HG03097 (cell line): ENCODE results near the gene PLD4.
"Not testable (repeated sequence)": the region's sequence is repeated elsewhere in the genome, so short reads cannot be mapped to it uniquely, and the experiment has no call there.

Source experiments
- ATAC-seq: cut with Tn5 transposase; IDR thresholded peaks from one replicate; pipeline ENCODE4 v1.9.1; 2021; ENCODE audit not compliant: unreplicated experiment, low FRiP score

PLD4 gene

DNA sequence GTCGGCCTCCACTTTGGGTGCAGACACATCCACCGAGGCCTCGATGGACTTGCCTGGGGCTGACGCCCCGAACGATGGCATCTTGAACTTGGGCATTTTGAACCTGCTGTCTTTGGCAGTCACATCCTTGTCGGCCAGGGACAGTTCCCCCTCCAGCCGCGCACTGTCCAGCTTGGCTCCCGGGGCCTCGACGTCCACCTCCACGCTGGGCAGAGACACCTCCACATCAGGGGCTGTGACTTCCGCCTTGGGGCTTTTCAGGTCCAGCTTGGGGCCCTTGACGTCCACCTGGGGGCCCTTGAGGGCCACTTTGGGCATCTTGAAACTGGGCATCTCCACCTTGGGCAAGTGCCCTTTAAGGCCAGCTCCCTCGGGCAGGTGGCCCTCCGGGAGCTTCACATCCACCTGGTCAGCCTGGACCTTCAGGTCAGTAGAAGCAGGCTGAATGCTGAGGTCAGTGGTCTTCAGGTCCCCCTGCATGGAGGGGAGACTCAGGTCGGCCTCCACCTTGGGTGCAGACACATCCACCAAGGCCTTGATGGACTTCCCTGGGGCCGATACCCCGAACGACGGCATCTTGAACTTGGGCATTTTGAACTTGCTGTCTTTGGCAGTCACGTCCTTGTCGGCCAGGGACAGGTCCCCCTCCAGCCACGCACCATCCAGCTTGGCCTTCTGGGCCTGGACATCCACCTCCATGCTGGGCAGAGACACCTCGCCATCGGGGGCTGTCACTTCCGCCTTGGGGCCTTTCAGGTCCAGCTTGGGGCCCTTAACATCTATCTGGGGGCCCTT lies 27.4 kb downstream of the PLD4 start:
- ATAC-seq = not testable (repeated sequence)

DNA sequence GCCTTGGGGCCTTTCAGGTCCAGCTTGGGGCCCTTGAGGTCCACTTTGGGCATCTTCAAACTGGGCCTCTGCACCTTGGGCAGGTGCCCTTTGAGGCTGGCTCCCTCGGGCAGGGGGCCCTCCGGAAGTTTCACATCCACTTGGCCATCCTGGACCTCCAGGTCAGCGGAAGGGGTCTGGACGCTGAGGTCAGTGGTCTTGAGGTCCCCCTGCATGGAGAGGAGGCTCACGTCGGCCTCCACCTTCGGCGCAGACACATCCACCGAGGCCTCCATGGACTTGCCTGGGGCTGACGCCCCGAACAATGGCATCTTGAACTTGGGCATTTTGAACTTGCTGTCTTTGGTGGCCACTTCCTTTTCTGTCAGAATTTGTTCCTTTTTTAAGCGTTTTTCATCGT lies 28.4 kb downstream of the PLD4 start:
- no peak for ATAC-seq

GRCh38 chr14:104953896-104954656 lies 29.4 kb downstream of the PLD4 start:
- no peak for ATAC-seq

DNA sequence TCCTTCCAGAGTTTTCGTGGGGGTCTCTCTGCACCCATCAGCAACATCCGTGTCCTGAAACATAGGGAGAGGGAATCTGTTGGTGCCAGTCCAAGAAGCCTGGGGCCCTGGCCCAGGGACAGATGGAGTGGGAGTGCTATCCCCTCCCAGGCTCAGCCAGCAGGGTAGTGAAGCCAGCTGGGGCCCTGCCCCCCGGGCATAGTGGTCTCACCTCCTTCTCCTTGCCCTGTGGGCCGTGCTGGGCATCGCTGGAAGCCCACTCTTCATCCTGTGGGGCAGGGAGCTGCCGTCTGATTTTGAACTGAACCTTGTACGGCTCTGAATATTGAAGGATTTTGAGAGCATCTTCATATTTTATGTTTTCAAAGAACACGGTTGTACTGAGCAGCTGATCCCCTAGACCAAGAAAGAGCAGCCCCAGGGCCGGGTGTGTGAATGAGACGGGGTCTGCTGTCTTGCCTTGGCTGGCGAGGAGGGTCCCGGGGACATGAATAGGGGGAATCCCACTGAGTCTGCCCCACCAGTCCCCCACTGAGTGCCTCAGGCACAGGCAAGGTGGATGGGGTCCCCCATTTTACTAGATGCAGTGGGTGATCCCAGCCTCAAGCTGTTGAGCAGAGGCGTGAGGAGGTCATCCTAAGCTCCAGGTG lies 30.2 kb downstream of the PLD4 start:
- ATAC-seq = no peak

GRCh38 chr14:104955396-104955770 lies 30.7 kb downstream of the PLD4 start:
- ATAC-seq = no peak

- no peak for ATAC-seq
Observed at GRCh38 chr14:104956290-104956890, 31.7 kb downstream of the PLD4 start.

- ATAC-seq = no peak
Observed at GRCh38 chr14:104957146-104958113, 32.8 kb downstream of the PLD4 start.

DNA sequence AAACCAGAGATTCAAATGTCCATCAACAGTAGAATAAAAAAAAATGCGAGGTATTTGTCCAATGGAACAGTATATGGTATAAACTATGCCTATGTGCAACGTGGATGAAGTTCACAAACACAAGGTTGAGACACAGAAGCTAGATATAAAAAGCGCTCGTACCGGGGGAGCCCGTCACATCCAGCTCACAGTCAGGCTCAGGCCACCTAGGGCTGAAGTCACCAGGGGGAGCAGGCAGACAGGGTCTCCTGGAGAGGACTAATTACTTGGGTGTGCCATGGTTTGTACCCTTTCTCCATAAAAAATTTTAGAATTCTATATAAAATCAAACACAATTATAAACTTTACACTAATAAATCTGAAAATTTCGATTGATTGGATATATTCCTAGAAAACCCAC lies 39.9 kb downstream of the PLD4 start:
- no peak for ATAC-seq

DNA sequence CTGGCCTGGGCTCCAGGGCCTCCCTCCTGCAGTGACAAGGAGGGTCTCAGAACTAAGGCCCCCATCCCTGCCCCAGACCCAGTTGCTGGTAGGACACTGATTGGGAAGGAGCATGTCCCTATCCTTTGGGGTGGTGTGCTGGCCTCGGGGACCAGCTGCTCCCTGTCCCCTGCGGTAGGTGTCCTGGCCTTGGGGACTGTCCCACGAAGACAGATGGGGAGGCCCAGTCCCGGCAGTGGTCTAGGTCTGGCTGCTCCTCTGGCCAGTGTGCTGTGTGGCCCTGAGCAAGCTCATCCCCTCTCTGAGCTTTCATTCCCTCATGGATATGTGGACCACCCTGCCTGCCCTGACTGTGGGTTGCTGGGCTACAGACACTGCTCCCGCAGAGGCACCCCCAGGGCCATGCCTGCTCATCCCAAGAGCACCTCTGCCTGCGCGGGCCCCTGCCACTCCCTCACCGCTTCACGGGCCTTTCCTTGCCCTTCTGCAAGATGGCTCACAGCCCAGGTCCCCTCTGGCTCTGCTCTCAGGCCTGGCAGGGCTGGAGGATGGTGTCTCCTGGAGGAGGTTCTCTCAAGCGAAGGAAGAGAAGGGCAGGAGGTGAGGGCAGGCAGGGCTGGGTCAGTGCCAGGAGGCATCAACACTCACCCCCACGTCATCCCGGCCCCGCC lies 41.0 kb downstream of the PLD4 start:
- ATAC-seq = no peak

DNA sequence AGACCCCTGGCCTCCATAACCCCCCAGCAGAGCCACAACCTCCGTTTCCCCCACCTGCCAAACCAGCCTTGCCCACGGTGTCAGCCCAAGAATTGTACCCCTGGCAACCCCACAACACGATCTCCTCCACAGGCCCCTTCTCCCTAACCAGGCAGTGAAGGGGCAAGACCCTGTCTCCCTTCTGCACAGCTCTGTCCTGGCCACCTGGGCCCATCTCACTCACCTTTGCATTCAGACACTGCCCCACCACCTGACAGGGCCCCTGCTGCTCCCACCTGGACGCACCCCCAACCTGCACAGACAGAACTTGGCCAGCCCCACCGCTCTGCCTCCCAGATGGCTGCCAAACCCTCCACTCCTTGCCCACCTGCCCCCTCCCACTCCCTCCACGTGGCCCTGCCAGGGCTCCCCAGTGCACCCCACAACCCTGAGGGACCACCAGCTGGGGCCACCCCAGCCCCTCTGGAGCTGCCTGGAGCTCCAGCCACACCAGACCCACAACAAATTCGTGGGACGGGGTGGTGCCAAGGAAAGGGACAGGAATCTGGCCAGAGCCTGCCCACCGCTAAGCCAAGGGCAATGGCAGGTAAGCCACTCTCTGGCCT lies 41.7 kb downstream of the PLD4 start:
- ATAC-seq = no peak

GRCh38 chr14:104966981-104967385 lies 42.3 kb downstream of the PLD4 start:
- ATAC-seq = no peak

DNA sequence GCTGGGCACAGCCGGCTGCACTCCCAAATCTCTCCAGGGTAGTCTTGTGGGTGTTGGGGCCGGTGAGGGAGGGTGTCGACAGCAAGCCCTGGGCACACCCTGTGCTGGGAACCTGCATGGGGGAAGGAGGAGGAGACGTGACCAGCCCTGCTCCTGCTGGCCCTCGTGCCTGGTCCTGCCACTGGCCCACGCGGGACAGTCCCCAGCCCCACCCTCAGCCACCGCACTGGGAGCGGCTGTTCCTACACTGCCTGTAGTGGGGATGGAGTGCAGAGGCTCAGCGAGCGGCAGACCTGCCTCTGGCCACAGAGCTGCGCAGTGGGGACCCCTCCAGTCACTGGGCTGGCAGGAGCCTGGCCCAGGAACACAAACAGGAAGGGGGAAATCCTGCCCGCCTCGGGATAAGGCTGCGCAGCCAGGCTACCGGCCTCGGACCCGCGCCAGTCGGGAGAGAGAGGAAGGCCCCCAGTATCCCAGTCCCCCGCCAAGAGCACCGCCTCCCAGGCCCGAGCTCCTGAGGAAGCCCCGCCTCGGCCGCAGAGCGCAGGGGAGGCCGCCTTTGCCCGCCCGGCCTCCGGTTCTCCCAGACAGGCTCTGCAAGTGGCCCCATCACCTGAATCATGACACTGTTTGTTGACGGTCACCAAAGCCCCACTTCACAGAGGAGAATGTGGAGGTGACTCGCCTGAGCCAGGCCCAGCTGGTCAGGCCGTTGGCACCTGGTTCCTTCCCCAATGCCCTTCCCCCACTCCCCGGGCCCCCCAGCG lies 42.9 kb downstream of the PLD4 start:
- no peak for ATAC-seq

- no peak for ATAC-seq
Observed at GRCh38 chr14:104968153-104968527, 43.5 kb downstream of the PLD4 start.

DNA sequence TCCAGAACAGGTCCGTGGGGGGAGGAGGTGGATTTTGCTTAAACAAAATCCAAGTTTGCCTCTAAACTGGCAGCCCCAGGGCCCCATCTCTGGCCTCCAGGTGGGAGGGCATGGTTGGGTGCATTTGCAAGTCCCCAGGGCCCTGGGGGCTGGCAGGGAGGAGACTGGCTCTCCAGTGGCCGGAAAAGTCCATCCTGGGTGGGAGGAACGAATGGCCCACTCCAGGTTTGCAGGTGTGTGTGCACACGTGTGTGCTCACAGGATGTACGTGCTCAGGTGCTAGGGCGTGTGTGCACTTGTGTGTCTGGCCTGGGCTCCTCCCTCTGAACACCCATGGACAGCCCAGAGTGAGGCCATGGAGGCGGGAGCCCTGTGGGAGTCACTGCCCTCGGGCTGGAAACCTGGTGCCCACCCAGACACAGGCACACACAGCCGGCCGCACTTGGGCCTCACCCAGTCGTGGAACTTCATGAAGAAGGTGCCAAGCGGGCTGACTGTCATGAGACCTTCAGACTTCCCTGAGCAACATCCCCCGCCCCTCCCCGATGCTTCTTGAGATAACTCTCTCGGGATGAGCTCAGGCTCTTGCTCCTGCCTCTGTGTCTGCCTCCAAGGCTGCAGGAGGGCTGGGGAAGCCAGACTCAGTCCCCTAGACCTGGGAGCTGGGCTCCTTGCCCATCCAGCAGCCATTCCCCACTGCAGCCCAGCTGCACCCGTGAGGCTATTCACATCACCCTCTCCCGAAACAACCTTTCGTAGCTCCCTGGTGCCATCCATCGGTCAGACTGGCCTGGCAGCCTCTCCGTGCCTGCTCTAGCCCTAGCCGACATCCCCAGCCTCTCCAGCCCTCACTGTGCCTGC lies 44.1 kb downstream of the PLD4 start:
- no peak for ATAC-seq

DNA sequence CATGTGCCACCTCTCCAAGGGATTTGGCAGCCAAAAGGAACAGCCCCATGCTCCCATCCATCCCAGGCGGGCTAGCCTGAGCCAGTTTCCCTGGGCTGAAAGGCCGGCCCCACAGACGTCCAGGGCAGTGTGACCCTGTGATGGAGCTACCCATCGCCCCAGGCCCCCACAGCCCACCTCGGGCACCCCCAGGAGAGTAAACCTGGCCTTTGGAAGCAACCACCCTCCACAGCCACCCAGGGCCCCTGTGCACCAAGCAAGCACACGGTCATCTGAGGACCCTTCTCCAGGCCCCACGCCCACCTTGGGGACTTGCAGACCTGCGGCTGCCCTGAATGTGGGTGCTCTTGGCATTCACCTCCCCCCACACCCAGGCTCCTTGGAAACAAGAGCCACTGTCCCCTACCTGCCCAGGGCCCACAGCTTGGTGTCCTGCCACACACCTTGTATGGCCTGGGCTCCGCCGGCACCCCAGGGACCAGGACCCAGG lies 45.1 kb downstream of the PLD4 start:
- ATAC-seq = no peak

GRCh38 chr14:104970231-104971068 lies 45.8 kb downstream of the PLD4 start:
- ATAC-seq = no peak
